Ishikawa (cell line): ENCODE results near the gene CUL7.

ENCODE experiments used
- CEBPB ChIP-seq: IDR thresholded peaks from 2 replicates; pipeline ENCODE4 v1.6.1; 2012
- CREB1 ChIP-seq: IDR thresholded peaks from 2 replicates; pipeline ENCODE4 v1.6.1; 2012; ENCODE audit warnings: low read depth
- EGR1 ChIP-seq: IDR thresholded peaks from 2 replicates; pipeline ENCODE4 v1.6.1; 2012
- EP300 ChIP-seq: IDR thresholded peaks from 2 replicates; pipeline ENCODE4 v1.6.1; 2012; ENCODE audit warnings: borderline replicate concordance
- FOXM1 ChIP-seq: IDR thresholded peaks from 2 replicates; pipeline ENCODE4 v1.6.1; 2012; ENCODE audit warnings: low read depth, borderline replicate concordance
- MAX ChIP-seq: IDR thresholded peaks from 2 replicates; pipeline ENCODE4 v1.6.1; 2012
- NFIC ChIP-seq: IDR thresholded peaks from 2 replicates; pipeline ENCODE4 v1.6.1; 2012
- RAD21 ChIP-seq: IDR thresholded peaks from 2 replicates; pipeline ENCODE4 v1.6.1; 2012; ENCODE audit warnings: low read depth
- REST ChIP-seq: IDR thresholded peaks from 2 replicates; pipeline ENCODE4 v1.6.1; 2012; ENCODE audit warnings: low read depth, mild to moderate bottlenecking
- TAF1 ChIP-seq: IDR thresholded peaks from 2 replicates; pipeline ENCODE4 v1.6.1; 2012; ENCODE audit warnings: low read depth, mild to moderate bottlenecking
- TCF12 ChIP-seq: IDR thresholded peaks from 2 replicates; pipeline ENCODE4 v1.6.1; 2012; ENCODE audit warnings: low read depth
- TEAD4 ChIP-seq: IDR thresholded peaks from 2 replicates; pipeline ENCODE4 v1.6.1; 2012
- USF1 ChIP-seq: IDR thresholded peaks from 2 replicates; pipeline ENCODE4 v1.6.1; 2012
- YY1 ChIP-seq: IDR thresholded peaks from 2 replicates; pipeline ENCODE4 v1.6.1; 2012; ENCODE audit warnings: low read depth
- ZBTB7A ChIP-seq: IDR thresholded peaks from 2 replicates; pipeline ENCODE4 v1.6.1; 2012; ENCODE audit warnings: low read depth

CUL7 gene

GRCh38 chr6:43024436-43024835 is 29.2 kb downstream of the CUL7 start:
- TF ChIP-seq TCF12 (no peak), EGR1 (no peak), TAF1 (no peak), MAX (no peak), RAD21 (no peak), USF1 (no peak), CREB1 (no peak), EP300 (no peak), TEAD4 (no peak), ZBTB7A (no peak), FOXM1 (no peak), REST (no peak)

- peak; percentile 5; the same call in 1 of the 2 replicates for TF ChIP-seq CEBPB
- TF ChIP-seq MAX = peak; percentile 81
- peak; percentile 85 for TF ChIP-seq TAF1
- peak; percentile 90 for TF ChIP-seq YY1
- TF ChIP-seq CREB1 = 0 out of 2 replicates have a peak, but pooled peaks have one; percentile 30
- TF ChIP-seq ZBTB7A = no peak
- no peak; the same call in 1 of the 2 replicates for TF ChIP-seq TCF12
- TF ChIP-seq FOXM1 = no peak
- no peak for TF ChIP-seq RAD21
- no peak for TF ChIP-seq REST
Observed at GRCh38 chr6:43021270-43022047, 32.2 kb downstream of the CUL7 start, which contains the start of gene RRP36. Gene RRP36 (plus strand): TSS chr6:43021623. CDS start chr6:43021655, 32 bp downstream.

GRCh38 chr6:43020847-43021246 is 32.8 kb downstream of the CUL7 start:
- TF ChIP-seq NFIC (no peak), ZBTB7A (peak; percentile 21; the same call in 1 of the 2 replicates)

GRCh38 chr6:43020052-43020705 is 33.5 kb downstream of the CUL7 start:
- TF ChIP-seq CREB1 (no peak), FOXM1 (no peak), TEAD4 (no peak), EP300 (no peak), NFIC (no peak), TCF12 (no peak), TAF1 (no peak), ZBTB7A (no peak; the same call in 1 of the 2 replicates), RAD21 (no peak), MAX (no peak), EGR1 (no peak), USF1 (no peak), REST (no peak), CEBPB (no peak), YY1 (no peak)
